Caco-2 (cell line): ENCODE results near the gene ZNF615. TPM values are rescaled to one million over a fixed set of nuclear protein-coding genes. Genes with fewer than 3 reads are reported as not detected.

Source experiments
- BruUV-seq: library from RNA; stranded (reverse); fragments of 400-500 nt; replicated peaks from 2 replicates; lab custom pipeline; 2021; lab: Mats Ljungman, UMichigan
- CTCF ChIA-PET: fragments of 300-600 bp; sonication (Branson Sonifier 250); formaldehyde crosslinking; loops from one replicate; lab custom pipeline; 2022; ENCODE audit warnings: antibody characterized with exemption; lab: Charles Lee
- POLR2A ChIA-PET: fragments of 300-600 bp; sonication (Branson Sonifier 250); formaldehyde crosslinking; loops from one replicate; lab custom pipeline; 2022; ENCODE audit warnings: antibody characterized with exemption; lab: Charles Lee
- DNase-seq, 2 experiments: peaks; one replicate each; pipeline versions ENCODE4 v3.0.0 to v3.0.0-alpha.2; 2020 to 2022
- H3K27me3 ChIP-seq: replicated peaks from 2 replicates; pipeline ENCODE4 v1.6.0; 2011; ENCODE audit warnings: low read length; ENCODE audit not compliant: control insufficient read depth, insufficient read depth
- H3K36me3 ChIP-seq: 2 replicates; pipeline ENCODE4 v1.5.1; 2011; ENCODE audit warnings: low read length; ENCODE audit not compliant: control insufficient read depth, insufficient read depth
- H3K4me1 ChIP-seq: fragments of 250-450 bp; sonication (Bioruptor Pico); 2 replicates; pipeline ENCODE4 v1.5.1; 2020; ENCODE audit warnings: mild to moderate bottlenecking
- H3K4me3 ChIP-seq: 2 replicates; pipeline ENCODE4 v1.5.1; 2011; ENCODE audit warnings: low read depth, mild to moderate bottlenecking, control low read depth, low read length
- H3K9me3 ChIP-seq: fragments of 250-450 bp; sonication (Bioruptor Pico); 2 replicates; pipeline ENCODE4 v1.5.1; 2020; ENCODE audit warnings: mild to moderate bottlenecking, moderate library complexity
- H3K27ac Mint-ChIP-seq: one replicate; pipeline ENCODE4 v1.8.0; 2022; ENCODE audit warnings: mixed read lengths; ENCODE audit not compliant: unreplicated experiment
- H3K27me3 Mint-ChIP-seq: one replicate; pipeline ENCODE4 v1.8.0; 2022; ENCODE audit warnings: mixed read lengths; ENCODE audit not compliant: insufficient read depth, unreplicated experiment
- H3K36me3 Mint-ChIP-seq: one replicate; pipeline ENCODE4 v1.8.0; 2022; ENCODE audit warnings: mild to moderate bottlenecking, mixed read lengths; ENCODE audit not compliant: insufficient read depth, unreplicated experiment
- H3K4me1 Mint-ChIP-seq: one replicate; pipeline ENCODE4 v1.8.0; 2022; ENCODE audit warnings: low read depth, mixed read lengths; ENCODE audit not compliant: unreplicated experiment
- H3K4me3 Mint-ChIP-seq: one replicate; pipeline ENCODE4 v1.8.0; 2022; ENCODE audit warnings: mild to moderate bottlenecking, moderate library complexity, mixed read lengths; ENCODE audit not compliant: unreplicated experiment
- H3K9me3 Mint-ChIP-seq: one replicate; pipeline ENCODE4 v1.8.0; 2022; ENCODE audit warnings: mixed read lengths; ENCODE audit not compliant: unreplicated experiment
- intact Hi-C: fragments of 100-400 bp; cut with micrococcal nuclease; formaldehyde crosslinking; loops from one replicate; pipeline ENCODE4 v1.10.0; 2022; ENCODE audit not compliant: unreplicated experiment
- total RNA-seq: library from RNA; stranded (reverse); gene quantifications from 2 replicates; pipeline ENCODE4 v1.2.3, GENCODE V29; 2022
- TF ChIP-seq, protein P1 (sequence below), 2 experiments: fragments of 200-600 bp in 1 of 2; IDR thresholded peaks; 1 replicate in 1 of 2; 2 replicates in 1 of 2; pipeline versions ENCODE4 v1.5.1 to v1.8.0; 2011 to 2022; ENCODE audit warnings: antibody characterized with exemption in 1 of 2, control low read depth in 1 of 2, inconsistent platforms in 1 of 2, low read depth in 1 of 2, low read length in 1 of 2, mild to moderate bottlenecking in 1 of 2, moderate library complexity in 1 of 2; ENCODE audit not compliant: insufficient read depth in 1 of 2, severe bottlenecking in 1 of 2, unreplicated experiment in 1 of 2

The ZNF615 gene
- total RNA-seq, 1 experiment from 2014 or later, result 7.1 TPM

DNA sequence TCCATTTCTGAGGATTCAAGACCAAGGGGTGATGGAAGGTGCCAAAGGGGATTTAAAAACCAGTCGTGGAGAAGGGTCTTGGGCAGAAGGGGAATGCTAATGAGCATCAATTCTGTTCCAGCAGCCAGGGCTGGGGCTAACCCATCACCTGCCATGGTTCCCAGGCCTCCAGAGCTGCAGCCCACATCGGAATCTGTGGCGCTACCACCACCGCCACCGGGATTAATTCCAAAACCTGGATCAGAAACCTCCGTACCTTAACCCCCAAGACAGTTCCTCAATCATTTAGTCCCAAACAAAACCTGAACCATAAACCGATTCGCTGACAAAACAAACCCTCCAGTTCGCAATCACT, 583 bp downstream of the ZNF615 start:
- Histone ChIP-seq H3K36me3 (no peaks in the 10 kb centered on the region), H3K27me3 (no peaks in the 10 kb centered on the region), H3K9me3 (peaks cover 35% of the 10 kb centered on the region), H3K4me3 (peak overlapping the region; percentile 89), H3K4me1 (no peaks in the 10 kb centered on the region)
- peak overlapping the region; percentile 96 for H3K4me3 Mint-ChIP-seq
- no TSS peak for BruUV-seq
- H3K4me1 Mint-ChIP-seq, result peaks cover 10% of the 10 kb centered on the region
- peaks cover 17% of the 10 kb centered on the region for H3K36me3 Mint-ChIP-seq
- peaks cover 48% of the 10 kb centered on the region for H3K9me3 Mint-ChIP-seq
- TF ChIP-seq, protein P1, sequence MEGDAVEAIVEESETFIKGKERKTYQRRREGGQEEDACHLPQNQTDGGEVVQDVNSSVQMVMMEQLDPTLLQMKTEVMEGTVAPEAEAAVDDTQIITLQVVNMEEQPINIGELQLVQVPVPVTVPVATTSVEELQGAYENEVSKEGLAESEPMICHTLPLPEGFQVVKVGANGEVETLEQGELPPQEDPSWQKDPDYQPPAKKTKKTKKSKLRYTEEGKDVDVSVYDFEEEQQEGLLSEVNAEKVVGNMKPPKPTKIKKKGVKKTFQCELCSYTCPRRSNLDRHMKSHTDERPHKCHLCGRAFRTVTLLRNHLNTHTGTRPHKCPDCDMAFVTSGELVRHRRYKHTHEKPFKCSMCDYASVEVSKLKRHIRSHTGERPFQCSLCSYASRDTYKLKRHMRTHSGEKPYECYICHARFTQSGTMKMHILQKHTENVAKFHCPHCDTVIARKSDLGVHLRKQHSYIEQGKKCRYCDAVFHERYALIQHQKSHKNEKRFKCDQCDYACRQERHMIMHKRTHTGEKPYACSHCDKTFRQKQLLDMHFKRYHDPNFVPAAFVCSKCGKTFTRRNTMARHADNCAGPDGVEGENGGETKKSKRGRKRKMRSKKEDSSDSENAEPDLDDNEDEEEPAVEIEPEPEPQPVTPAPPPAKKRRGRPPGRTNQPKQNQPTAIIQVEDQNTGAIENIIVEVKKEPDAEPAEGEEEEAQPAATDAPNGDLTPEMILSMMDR (IDR thresholded peaks at IDR 0.05; ENCODE audit: insufficient read depth in 1 of 2, low read depth in 1 of 2, low read length in 1 of 2, severe bottlenecking in 1 of 2, unreplicated experiment in 1 of 2), result no peak
- CTCF ChIA-PET, result no interaction called here
- H3K27me3 Mint-ChIP-seq, result no peaks in the 10 kb centered on the region
- intact Hi-C loops, result no loop called here
- H3K27ac Mint-ChIP-seq, result peak overlapping the region; percentile 98
- no peak for DNase-seq
- POLR2A ChIA-PET, result interaction anchor here (0.7 to 1.7 kb wide), 2 partner anchors 21 to 41 kb away, joined by 5 read pairs; partner anchors contain the start of genes ZNF432 and ZNF614

DNA sequence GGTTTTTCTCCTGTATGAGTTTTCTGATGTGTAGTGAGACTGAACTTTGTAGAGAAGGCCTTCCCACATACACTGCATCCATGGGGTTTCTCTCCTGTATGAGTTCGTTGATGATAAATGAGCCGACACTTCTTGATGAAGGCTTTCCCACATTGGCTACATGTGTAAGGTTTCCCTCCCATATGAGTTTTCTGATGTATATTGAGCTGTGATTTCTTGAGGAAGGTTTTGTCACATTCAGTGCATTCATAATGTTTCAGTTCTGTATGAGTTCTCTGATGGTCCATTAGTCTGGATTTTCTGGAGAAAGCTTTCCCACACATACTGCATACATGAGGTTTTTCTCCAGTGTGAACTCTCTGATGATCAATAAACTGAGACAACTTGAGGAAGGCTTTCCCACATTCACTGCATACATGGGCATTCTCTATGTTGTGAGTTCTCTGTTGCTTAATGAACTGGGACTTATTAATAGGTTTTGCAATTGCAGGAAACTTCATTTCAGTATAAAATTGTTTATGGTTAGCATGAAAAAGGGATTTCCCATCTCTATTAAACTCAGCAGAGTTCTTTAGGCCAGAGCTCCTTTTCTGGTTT, 13.9 kb downstream of the ZNF615 start:
- H3K9me3 ChIP-seq, result peaks cover 58% of the 10 kb centered on the region
- POLR2A ChIA-PET, result no interaction called here
- H3K9me3 Mint-ChIP-seq, result peaks cover 55% of the 10 kb centered on the region
- no peak for DNase-seq
- CTCF ChIA-PET, result no interaction called here
- no peaks in the 10 kb centered on the region for H3K4me1 Mint-ChIP-seq
- no peaks in the 10 kb centered on the region for H3K27me3 Mint-ChIP-seq
- no peak overlapping the region for H3K4me3 Mint-ChIP-seq
- TF ChIP-seq, protein P1 (IDR thresholded peaks at IDR 0.05; ENCODE audit: insufficient read depth in 1 of 2, low read depth in 1 of 2, low read length in 1 of 2, severe bottlenecking in 1 of 2, unreplicated experiment in 1 of 2), result no peak
- H3K4me1 ChIP-seq, result no peaks in the 10 kb centered on the region
- H3K27ac Mint-ChIP-seq, result no peak overlapping the region
- H3K36me3 ChIP-seq, result peaks cover 7% of the 10 kb centered on the region; the same call in 1 of the 2 replicates
- intact Hi-C loops, result no loop called here
- no peak overlapping the region for H3K4me3 ChIP-seq
- no TSS peak for BruUV-seq
- peaks cover 22% of the 10 kb centered on the region for H3K36me3 Mint-ChIP-seq
- H3K27me3 ChIP-seq, result no peaks in the 10 kb centered on the region

DNA sequence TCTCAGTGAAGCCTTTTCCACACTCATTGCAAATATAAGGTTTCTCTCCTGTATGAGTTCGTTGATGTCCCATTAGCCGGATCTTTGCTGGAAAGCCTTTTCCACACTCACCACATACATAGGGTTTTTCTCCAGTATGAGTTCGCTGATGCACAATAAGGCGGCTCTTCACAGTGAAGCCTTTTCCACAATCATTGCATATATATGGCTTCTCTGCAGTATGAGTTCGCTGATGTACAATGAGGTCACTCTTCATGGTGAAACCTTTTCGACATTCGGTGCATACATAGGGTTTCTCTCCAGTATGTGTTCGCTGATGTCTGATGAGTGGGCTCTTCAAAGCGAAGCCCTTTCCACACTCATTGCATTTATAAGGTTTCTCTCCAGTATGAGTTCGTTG, 14.6 kb downstream of the ZNF615 start:
- peaks cover 60% of the 10 kb centered on the region for H3K9me3 Mint-ChIP-seq
- Histone ChIP-seq H3K4me3 (no peak overlapping the region), H3K27me3 (no peaks in the 10 kb centered on the region), H3K4me1 (no peaks in the 10 kb centered on the region), H3K9me3 (peaks cover 58% of the 10 kb centered on the region), H3K36me3 (peaks cover 7% of the 10 kb centered on the region; the same call in 1 of the 2 replicates)
- CTCF ChIA-PET, result no interaction called here
- no peak overlapping the region for H3K27ac Mint-ChIP-seq
- no peak for DNase-seq
- TF ChIP-seq, protein P1 (IDR thresholded peaks at IDR 0.05; ENCODE audit: insufficient read depth in 1 of 2, low read depth in 1 of 2, low read length in 1 of 2, severe bottlenecking in 1 of 2, unreplicated experiment in 1 of 2), result no peak
- POLR2A ChIA-PET, result no interaction called here
- no peaks in the 10 kb centered on the region for H3K4me1 Mint-ChIP-seq
- BruUV-seq, result no TSS peak
- intact Hi-C loops, result no loop called here
- no peaks in the 10 kb centered on the region for H3K27me3 Mint-ChIP-seq
- H3K36me3 Mint-ChIP-seq, result peaks cover 22% of the 10 kb centered on the region
- no peak overlapping the region for H3K4me3 Mint-ChIP-seq
